Endometrial microvascular endothelial cells (primary cell): ENCODE data around the gene ADGRE1. TPM values are rescaled to one million over a fixed set of nuclear protein-coding genes. Genes with fewer than 3 reads are reported as not detected.

Experiments
- total RNA-seq: library from RNA; depleted of rRNA; stranded (reverse); fragments of >200 nt; gene quantifications from one replicate; pipeline ENCODE4 v1.2.3, GENCODE V29; 2015; ENCODE audit errors: inconsistent ontology term

Gene ADGRE1
- total RNA-seq, 1 donor from 2014 or later: not detected

Other genes starting within 250 kb of the ADGRE1 start
- gene TNFSF14, start 217.4 kb upstream of the ADGRE1 start, total RNA-seq: not detected
- gene C3, start 166.9 kb upstream of the ADGRE1 start, total RNA-seq: not detected
- gene GPR108, start 150.0 kb upstream of the ADGRE1 start, total RNA-seq: 65.2 TPM
- gene TRIP10, start 147.9 kb upstream of the ADGRE1 start, total RNA-seq: 60.7 TPM
- not detected for gene SH2D3A, start 120.1 kb upstream of the ADGRE1 start, total RNA-seq
- gene VAV1, start 114.9 kb upstream of the ADGRE1 start, total RNA-seq: not detected
- not detected for gene MBD3L2B, start 133.9 kb downstream of the ADGRE1 start, total RNA-seq
- gene MBD3L5, start 143.0 kb downstream of the ADGRE1 start, total RNA-seq: not detected
- gene MBD3L4, start 152.6 kb downstream of the ADGRE1 start, total RNA-seq: not detected
- gene MBD3L2, start 161.7 kb downstream of the ADGRE1 start, total RNA-seq: not detected
- not detected for gene MBD3L3, start 171.1 kb downstream of the ADGRE1 start, total RNA-seq
- 4.6 TPM for gene ZNF557, start 182.1 kb downstream of the ADGRE1 start, total RNA-seq